Duodenal mucosa (tissue), 2 donors: ENCODE results near the gene TMPRSS3.
"Not testable (repeated sequence)": the region's sequence is repeated elsewhere in the genome, so short reads cannot be mapped to it uniquely, and the experiment has no call there.

Source experiments
- H3K27ac ChIP-seq: one replicate; pipeline ENCODE4 v1.7.0; 2013; ENCODE audit warnings: low read depth, low read length
- H3K27me3 ChIP-seq, 2 donors: one replicate each; pipeline ENCODE4 v1.7.0; 2013; ENCODE audit warnings: low read length in 2 of 2, control low read depth in 1 of 2; ENCODE audit not compliant: insufficient read depth in 2 of 2, control insufficient read depth in 1 of 2
- H3K36me3 ChIP-seq, 2 donors: one replicate each; pipeline ENCODE4 v1.7.0; 2013; ENCODE audit warnings: low read length in 2 of 2, control low read depth in 1 of 2; ENCODE audit not compliant: insufficient read depth in 2 of 2, control insufficient read depth in 1 of 2
- H3K4me1 ChIP-seq, 2 donors: one replicate each; pipeline ENCODE4 v1.7.0; 2013; ENCODE audit warnings: low read length in 2 of 2, control low read depth in 1 of 2; ENCODE audit not compliant: insufficient read depth in 2 of 2, control insufficient read depth in 1 of 2
- H3K4me3 ChIP-seq, 2 donors: one replicate each; pipeline ENCODE4 v1.7.0; 2013; ENCODE audit warnings: low read length in 2 of 2, low read depth in 1 of 2
- H3K9ac ChIP-seq, 2 donors: one replicate each; pipeline ENCODE4 v1.7.0; 2013; ENCODE audit warnings: low read length in 2 of 2, low read depth in 1 of 2
- H3K9me3 ChIP-seq, 2 donors: one replicate each; pipeline ENCODE4 v1.7.0; 2013; ENCODE audit warnings: low read length in 2 of 2, control low read depth in 1 of 2; ENCODE audit not compliant: control insufficient read depth in 1 of 2

TMPRSS3 gene

GRCh38 chr21:42411197-42411869 lies 15.5 kb upstream of the TMPRSS3 start:
- H3K9me3 ChIP-seq = no peaks in the 10 kb centered on the region
- peaks cover 0 to 5% of the 10 kb centered on the region in 2 donors for H3K36me3 ChIP-seq
- no peak overlapping the region for H3K4me3 ChIP-seq
- peaks cover 0 to 17% of the 10 kb centered on the region in 2 donors for H3K4me1 ChIP-seq
- peaks cover 0 to 8% of the 10 kb centered on the region in 2 donors for H3K27me3 ChIP-seq
- H3K27ac ChIP-seq = no peak overlapping the region
- H3K9ac ChIP-seq = no peak overlapping the region

- Histone ChIP-seq H3K27ac (no peak overlapping the region), H3K4me1 (peaks cover 0 to 4% of the 10 kb centered on the region in 2 donors)
These were observed 13.5 kb upstream of the TMPRSS3 start for GRCh38 chr21:42409366-42409765.

GRCh38 chr21:42408718-42409117 lies 12.9 kb upstream of the TMPRSS3 start:
- not testable (repeated sequence) for H3K4me3 ChIP-seq, H3K27me3 ChIP-seq

More at GRCh38 chr21:42409366-42409765, 13.5 kb upstream of the TMPRSS3 start:
- peaks cover 0 to 5% of the 10 kb centered on the region in 2 donors for H3K36me3 ChIP-seq
- H3K9ac ChIP-seq = no peak overlapping the region
- H3K4me3 ChIP-seq = no peak overlapping the region
- peaks cover 0 to 4% of the 10 kb centered on the region in 2 donors for H3K27me3 ChIP-seq
- no peaks in the 10 kb centered on the region for H3K9me3 ChIP-seq

DNA sequence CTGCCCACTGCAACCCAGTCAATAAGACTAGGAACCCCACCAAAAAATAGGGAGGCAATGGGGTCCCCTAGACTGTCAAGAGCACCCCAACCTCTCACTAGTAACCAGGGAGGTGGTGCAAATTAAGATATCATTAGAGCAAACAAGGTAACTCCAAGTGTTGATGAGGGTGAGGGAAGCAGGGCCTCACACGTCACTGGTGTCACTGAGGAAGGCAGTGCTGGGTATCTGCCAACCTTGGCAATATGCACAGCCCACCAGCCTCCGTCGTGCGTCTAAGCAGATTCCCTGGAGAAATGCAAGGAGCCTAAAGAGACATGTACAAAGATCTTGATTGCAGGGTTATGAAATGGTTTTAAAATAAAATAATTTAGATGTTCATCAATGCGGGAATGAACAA lies 11.6 kb upstream of the TMPRSS3 start:
- no peak overlapping the region for H3K9ac ChIP-seq
- no peaks in the 10 kb centered on the region for H3K9me3 ChIP-seq
- no peak overlapping the region for H3K27ac ChIP-seq
- H3K4me3 ChIP-seq = no peak overlapping the region
- peaks cover 0 to 5% of the 10 kb centered on the region in 2 donors for H3K36me3 ChIP-seq
- peaks cover 0 to 4% of the 10 kb centered on the region in 2 donors for H3K27me3 ChIP-seq
- H3K4me1 ChIP-seq = peaks cover 0 to 4% of the 10 kb centered on the region in 2 donors

More at GRCh38 chr21:42408718-42409117, 12.9 kb upstream of the TMPRSS3 start:
- not testable (repeated sequence) for H3K9ac ChIP-seq, H3K4me1 ChIP-seq, H3K9me3 ChIP-seq, H3K27ac ChIP-seq, H3K36me3 ChIP-seq

DNA sequence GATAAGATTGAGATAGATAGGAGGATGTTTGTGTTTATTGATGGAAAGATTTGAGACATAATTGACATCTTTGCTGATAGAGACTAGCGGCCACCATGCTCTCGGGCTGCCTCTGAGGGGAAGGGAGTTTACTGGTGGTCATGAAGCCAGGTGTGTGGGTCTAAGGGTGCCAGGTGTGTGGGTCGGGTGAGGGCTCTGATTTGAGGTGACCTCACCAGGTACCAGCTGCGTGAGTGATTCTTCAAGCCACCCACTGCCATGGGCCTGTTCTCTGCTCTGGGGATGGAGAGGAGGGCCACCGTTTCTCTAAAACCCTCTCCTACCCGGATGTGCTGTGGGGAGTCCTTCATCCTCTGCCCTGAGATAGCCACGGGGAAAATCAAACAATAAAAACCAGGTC lies 11.0 kb upstream of the TMPRSS3 start:
- Histone ChIP-seq H3K9ac (no peak overlapping the region), H3K36me3 (peaks cover 0 to 5% of the 10 kb centered on the region in 2 donors), H3K9me3 (no peaks in the 10 kb centered on the region), H3K27me3 (peaks cover 0 to 4% of the 10 kb centered on the region in 2 donors), H3K4me1 (peaks cover 3 to 4% of the 10 kb centered on the region in 2 donors), H3K4me3 (no peak overlapping the region), H3K27ac (no peak overlapping the region)

GRCh38 chr21:42406201-42406621 lies 10.4 kb upstream of the TMPRSS3 start:
- no peak overlapping the region for H3K27ac ChIP-seq
- peaks cover 0 to under 1% of the 10 kb centered on the region in 2 donors for H3K36me3 ChIP-seq
- H3K4me1 ChIP-seq = peaks cover 0 to 9% of the 10 kb centered on the region in 2 donors
- no peaks in the 10 kb centered on the region for H3K9me3 ChIP-seq
- peak overlapping the region in 1 of 2 donors; percentile 47 for H3K9ac ChIP-seq
- peaks cover 0 to 4% of the 10 kb centered on the region in 2 donors for H3K27me3 ChIP-seq
- H3K4me3 ChIP-seq = peak overlapping the region; percentile 31 to 37

DNA sequence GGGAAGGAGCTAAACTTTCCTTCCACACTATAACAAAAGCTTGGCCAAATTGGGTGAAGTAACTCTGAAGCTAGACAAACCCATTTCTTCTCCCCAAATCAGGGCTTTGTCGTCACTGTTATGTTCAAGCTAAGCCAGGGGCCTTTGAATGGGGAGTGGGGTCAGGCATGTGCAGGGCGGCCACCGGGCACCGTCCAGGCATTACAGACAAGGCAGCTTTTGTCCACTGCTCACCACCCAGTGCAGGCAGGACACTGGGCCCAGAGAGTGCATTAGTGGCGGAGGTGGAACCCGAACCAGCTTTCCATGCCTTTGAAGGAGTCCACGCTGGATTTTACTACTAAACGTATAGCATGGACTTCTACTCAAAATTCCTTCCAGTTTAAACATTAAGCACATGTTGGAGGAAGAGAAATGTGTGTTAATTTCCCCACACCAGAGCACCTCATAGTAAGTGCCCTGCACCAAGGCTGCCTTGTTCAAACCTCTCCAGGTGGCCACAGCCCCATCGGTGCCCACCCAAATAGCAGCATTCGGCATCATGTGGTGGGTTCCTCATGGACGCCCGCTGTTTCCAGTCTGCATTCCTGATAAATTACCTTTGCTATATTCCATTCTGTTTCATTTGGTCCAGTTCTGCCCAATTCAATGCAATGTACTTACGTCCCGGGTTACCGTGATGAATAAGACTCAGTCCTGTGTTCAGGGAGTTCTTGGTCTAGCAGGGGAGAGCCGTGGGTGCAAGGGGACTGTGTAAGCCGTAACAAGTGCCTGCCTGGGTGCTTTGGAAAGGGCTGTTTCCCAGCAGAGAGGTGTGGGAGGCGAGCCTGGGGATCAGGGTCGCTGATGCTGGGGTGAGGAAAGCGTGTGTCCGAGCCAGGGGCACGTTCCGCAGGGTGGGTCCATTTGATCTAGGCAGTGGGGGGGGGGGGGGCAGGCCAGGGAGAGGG lies 9.5 kb upstream of the TMPRSS3 start:
- Histone ChIP-seq H3K27me3 (peaks cover 0 to 4% of the 10 kb centered on the region in 2 donors), H3K27ac (no peak overlapping the region), H3K9ac (peak overlapping the region in 1 of 2 donors; percentile 47), H3K9me3 (no peaks in the 10 kb centered on the region), H3K36me3 (no peaks in the 10 kb centered on the region), H3K4me1 (peaks cover 0 to 9% of the 10 kb centered on the region in 2 donors), H3K4me3 (peak overlapping the region; percentile 31 to 57)

DNA sequence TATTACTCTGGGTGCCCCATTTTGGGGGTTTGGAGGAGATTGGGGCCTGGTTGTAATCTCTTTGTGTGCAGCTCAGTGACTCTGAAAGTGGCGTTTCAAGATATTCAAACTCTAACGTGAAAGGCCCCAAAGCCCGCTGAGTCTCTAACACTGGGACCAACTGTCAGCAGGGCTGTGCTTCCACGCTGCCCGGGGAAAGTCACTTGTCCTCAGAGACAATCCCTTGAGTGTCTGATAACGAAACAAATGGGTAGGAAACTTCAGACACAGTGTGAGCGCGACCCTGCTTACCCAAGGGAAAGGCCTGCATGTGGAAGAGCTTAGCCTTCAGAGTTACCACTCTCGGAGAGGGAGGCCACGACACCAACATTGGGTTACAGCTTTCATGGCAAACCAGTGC lies 8.7 kb upstream of the TMPRSS3 start:
- Histone ChIP-seq H3K27ac (no peak overlapping the region), H3K9me3 (no peaks in the 10 kb centered on the region), H3K36me3 (no peaks in the 10 kb centered on the region), H3K27me3 (peaks cover 0 to 4% of the 10 kb centered on the region in 2 donors), H3K4me1 (peaks cover 0 to 9% of the 10 kb centered on the region in 2 donors), H3K4me3 (peak overlapping the region; percentile 17 to 54), H3K9ac (no peak overlapping the region)

DNA sequence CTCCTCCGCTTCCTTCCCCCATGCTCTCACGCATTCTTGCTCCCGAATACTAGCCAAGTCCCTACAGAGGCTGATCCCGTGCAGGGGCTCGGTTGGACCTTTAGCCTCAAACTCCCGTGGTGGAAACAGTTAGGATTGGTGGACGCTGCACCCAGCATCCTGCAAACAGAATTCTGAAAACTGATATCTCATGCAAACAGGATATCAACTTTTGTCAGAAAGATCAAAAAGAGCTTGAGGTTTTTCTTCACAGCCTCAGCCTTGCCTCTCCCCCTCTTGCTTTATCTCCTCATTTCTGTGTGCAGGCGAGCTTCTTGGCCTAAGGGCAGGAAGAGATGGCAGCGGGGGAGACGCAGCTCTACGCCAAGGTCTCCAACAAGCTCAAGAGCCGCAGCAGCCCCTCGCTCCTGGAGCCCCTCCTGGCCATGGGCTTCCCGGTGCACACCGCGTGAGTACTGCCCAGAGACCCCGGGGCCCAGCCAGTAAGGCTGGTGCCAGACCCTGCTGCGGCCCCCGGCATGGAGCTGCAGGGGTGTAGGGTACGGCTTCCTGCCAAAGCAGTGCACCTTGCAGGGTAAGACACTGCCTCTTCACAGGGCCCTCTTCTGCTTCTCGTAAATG lies 7.9 kb upstream of the TMPRSS3 start, which contains the start of gene UBASH3A:
UBASH3A (plus strand) TSS at position 292 of the 621 bp plus-strand sequence; CDS start at position 336, 44 bp downstream.
- Histone ChIP-seq H3K9me3 (no peaks in the 10 kb centered on the region), H3K4me1 (peaks cover 0 to 9% of the 10 kb centered on the region in 2 donors), H3K36me3 (no peaks in the 10 kb centered on the region), H3K27ac (no peak within 1 kb of the TSS), H3K27me3 (peaks cover 0 to 4% of the 10 kb centered on the region in 2 donors), H3K4me3 (peak within 1 kb of the TSS; percentile 17 to 54), H3K9ac (no peak within 1 kb of the TSS)
